Stimulated activated effector memory CD8-positive, alpha-beta T cell treated with anti-CD3 and anti-CD28 coated beads, Interleukin-12 subunit alpha, Interleukin-12 subunit beta, amount 100 ng/mL, for 72 hours (primary cell): ENCODE measurements around the gene ENOPH1.
"Not testable (repeated sequence)": the region's sequence is repeated elsewhere in the genome, so short reads cannot be mapped to it uniquely, and the experiment has no call there.

ENCODE experiments used
- ATAC-seq: fragments of 150-1000 bp; cut with Tn5 transposase; 2 replicates; pipeline ENCODE4 v1.10.0; 2021
- DNase-seq, 2 donors: peaks; one replicate each; pipeline ENCODE4 v3.0.0; 2021 to 2022; ENCODE audit warnings: low spot score in 2 of 2
- H3K27ac Mint-ChIP-seq: one replicate; pipeline ENCODE4 v1.8.0; 2022; ENCODE audit warnings: mild to moderate bottlenecking, mixed read lengths
- H3K36me3 Mint-ChIP-seq: one replicate; pipeline ENCODE4 v1.8.0; 2022; ENCODE audit warnings: mild to moderate bottlenecking, mixed read lengths
- H3K4me1 Mint-ChIP-seq: one replicate; pipeline ENCODE4 v1.8.0; 2022; ENCODE audit warnings: mixed read lengths
- H3K4me3 Mint-ChIP-seq: one replicate; pipeline ENCODE4 v1.8.0; 2022; ENCODE audit warnings: mild to moderate bottlenecking, mixed read lengths
- H3K9me3 Mint-ChIP-seq: one replicate; pipeline ENCODE4 v1.8.0; 2022; ENCODE audit warnings: mixed read lengths

ENOPH1 gene

DNA sequence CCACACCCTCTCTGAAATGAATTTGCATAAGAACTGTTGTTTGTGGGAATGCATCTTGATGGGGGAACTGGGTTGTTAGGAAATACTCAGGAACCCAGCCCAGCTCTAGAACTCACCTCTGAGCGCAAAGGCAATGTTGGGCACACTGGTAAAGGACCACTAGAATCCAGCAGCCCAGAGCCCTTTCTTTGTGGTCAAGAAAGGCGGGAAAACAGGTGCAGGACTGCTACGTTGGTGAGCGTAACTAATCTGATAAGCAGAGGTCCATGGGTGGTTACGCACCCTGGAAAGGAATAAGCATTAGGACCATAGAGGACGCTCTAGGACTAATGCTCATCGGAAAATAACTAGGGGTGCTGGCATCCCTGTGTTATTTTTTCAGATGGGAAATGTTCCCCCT is 45.5 kb downstream of the ENOPH1 start:
- DNase-seq, H3K4me3 Mint-ChIP-seq, H3K4me1 Mint-ChIP-seq, H3K27ac Mint-ChIP-seq, H3K36me3 Mint-ChIP-seq, H3K9me3 Mint-ChIP-seq, ATAC-seq: not testable (repeated sequence)

DNA sequence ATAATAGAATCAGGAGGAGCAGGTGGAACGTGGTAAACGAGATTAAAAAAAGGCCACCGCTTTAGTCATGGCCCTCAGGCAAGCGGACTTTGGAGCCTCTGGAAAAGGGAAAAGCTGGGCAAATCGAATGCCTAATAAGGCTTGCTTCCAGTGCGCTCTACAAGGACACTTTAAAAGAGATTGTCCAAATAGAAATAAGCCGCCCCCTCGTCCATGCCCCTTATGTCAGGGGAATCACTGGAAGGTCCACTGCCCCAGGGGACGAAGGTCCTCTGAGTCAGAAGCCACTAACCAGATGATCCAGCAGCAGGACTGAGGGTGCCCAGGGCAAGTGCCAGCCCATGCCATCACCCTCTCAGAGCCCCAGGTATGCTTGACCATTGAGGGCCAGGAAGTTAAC is 47.1 kb downstream of the ENOPH1 start:
- not testable (repeated sequence) for H3K9me3 Mint-ChIP-seq, DNase-seq, H3K27ac Mint-ChIP-seq, H3K4me1 Mint-ChIP-seq, H3K4me3 Mint-ChIP-seq, ATAC-seq
- H3K36me3 Mint-ChIP-seq, result peaks cover 12% of the 10 kb centered on the region

DNA sequence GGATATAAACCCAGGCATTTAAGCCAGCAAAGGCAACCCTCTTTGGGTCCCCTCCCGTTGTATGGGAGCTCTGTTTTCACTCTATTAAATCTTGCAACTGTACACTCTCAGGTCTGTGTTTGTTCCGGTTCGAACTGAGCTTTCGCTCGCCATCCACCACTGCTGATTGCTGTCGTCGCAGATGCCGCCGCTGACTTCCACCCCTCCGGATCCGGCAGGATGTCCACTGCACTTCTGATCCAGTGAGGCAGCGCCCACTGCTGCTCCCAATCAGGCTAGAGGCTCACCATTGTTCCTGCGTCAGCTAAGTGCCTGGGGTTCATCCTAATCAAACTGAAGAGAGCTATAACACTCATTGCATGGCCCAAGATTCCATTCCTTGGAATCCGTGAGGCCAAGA is 49.2 kb downstream of the ENOPH1 start:
- DNase-seq (no peak), ATAC-seq (no peak)
- H3K9me3 Mint-ChIP-seq, result no peaks in the 10 kb centered on the region
- no peak overlapping the region for H3K4me3 Mint-ChIP-seq
- H3K27ac Mint-ChIP-seq, result no peak overlapping the region
- H3K4me1 Mint-ChIP-seq, result no peaks in the 10 kb centered on the region
- peaks cover 13% of the 10 kb centered on the region for H3K36me3 Mint-ChIP-seq

DNA sequence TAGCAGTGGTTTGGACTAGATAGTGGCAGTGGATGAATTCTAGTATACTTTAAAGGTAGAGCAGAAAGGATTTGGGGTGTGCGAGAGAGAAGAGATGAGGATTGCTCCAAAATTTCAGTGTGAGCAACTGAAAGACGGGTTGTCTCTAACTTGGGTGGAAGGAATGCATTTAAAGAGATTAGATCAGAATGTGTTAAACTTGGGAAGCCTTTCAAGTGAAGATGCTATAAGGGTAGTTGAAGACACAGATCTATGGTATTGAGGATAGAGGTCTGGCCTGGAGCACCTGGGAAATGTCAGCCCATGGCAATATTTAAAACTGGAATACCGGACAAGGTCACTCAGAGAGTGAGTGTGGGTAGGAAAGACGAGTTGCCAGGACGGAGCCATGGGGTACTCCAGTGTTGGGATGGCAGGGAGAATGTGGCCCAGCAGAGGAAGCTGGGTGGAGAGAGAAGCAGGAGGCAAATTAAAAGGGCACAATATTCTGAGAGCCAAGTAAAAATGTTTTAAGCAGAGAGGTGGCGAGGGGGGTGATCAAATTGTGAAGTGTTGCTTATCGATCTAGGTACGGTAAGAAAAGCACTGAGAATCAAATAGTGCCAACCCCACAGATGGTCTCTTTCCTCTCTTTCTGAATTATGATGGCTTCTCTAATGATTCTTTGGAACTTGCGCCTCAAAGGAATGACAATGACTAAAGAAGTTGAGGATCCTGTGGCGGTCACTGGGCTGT is 50.5 kb downstream of the ENOPH1 start:
- Mint-ChIP-seq H3K4me1 (no peaks in the 10 kb centered on the region), H3K9me3 (no peaks in the 10 kb centered on the region), H3K36me3 (peaks cover 20% of the 10 kb centered on the region), H3K27ac (no peak overlapping the region), H3K4me3 (no peak overlapping the region)
- ATAC-seq (no peak), DNase-seq (no peak)

DNA sequence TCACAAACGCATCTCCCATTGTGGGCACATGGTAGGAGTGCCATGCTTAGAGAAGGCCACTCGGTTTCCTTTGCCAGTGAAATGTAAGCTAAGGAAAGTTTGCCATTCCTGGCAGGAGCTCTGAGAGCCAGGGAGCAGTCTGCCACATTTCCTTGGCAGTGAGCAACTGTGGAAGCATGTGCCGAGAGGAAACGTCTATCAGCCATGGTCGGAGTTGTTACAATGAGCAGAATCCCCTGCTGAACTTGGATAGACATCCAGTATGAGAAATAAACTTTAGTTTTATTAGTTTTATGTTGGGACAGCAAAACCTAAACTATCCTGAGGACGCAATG is 51.1 kb downstream of the ENOPH1 start:
- Mint-ChIP-seq H3K4me3 (no peak overlapping the region), H3K27ac (no peak overlapping the region), H3K9me3 (no peaks in the 10 kb centered on the region), H3K36me3 (peaks cover 20% of the 10 kb centered on the region), H3K4me1 (no peaks in the 10 kb centered on the region)
- no peak for ATAC-seq
- no peak for DNase-seq

DNA sequence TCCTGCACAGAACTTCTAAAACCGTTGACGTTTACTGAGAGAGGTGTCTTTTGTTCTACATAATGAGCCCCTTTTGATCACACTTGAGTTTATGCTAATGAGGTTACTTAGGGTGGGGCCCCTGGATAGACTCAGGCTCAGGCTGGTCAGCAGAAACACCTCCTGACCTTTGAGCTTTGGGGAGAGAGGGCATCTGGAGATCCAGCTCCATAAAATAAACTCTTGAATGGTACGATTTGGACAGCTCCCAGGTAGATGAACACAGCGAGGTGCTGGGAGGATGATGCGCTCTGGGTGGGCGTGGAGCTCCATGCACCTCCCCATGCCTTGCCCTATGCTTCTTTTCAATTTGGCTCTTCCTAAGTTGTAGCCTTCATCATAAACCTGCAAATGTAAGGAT is 52.0 kb downstream of the ENOPH1 start:
- no peak for ATAC-seq
- Mint-ChIP-seq H3K9me3 (no peaks in the 10 kb centered on the region), H3K4me1 (no peaks in the 10 kb centered on the region)

DNA sequence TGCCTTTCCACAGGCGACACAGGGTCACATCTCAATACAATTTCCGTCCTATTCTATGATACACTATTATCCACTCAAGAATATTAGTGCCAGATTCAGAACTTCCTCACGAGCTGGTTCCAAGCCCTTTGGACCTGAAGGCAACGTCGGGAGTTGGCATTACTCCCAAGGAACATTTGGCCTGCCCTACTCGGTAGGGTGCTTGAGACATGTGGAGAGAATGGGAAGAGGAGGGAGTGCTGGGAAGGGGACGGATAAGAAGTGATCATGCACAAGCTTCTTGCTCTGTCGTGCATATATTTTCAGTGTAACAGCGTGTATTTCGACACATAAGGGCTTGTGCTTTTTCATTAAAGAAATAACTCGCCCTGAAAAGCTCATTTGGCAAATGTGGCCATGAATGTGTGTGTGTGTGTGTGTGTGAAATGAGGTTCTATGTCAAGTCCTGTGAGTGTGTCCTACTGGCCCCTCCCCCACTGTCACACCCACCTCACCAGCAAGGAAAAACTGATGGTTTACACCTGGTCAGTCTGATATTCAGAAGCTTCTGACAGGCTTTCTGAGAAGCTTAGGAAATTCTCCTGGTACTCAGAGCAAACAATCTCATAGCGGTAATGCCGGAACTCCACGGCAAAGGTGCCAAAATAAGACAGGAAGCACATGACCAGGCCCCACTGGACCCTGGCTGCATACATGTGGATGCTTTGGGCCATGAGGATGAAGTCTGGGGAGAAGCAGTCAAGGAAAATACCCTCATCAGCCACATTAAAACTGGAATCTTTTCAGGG is 54.8 kb downstream of the ENOPH1 start:
- Mint-ChIP-seq H3K9me3 (no peaks in the 10 kb centered on the region), H3K4me1 (no peaks in the 10 kb centered on the region), H3K27ac (no peak overlapping the region), H3K4me3 (no peak overlapping the region), H3K36me3 (peaks cover 15% of the 10 kb centered on the region)
- ATAC-seq (no peak), DNase-seq (no peak)

More for the DNA sequence above, 52.0 kb downstream of the ENOPH1 start:
- Mint-ChIP-seq H3K36me3 (peaks cover 20% of the 10 kb centered on the region), H3K27ac (no peak overlapping the region), H3K4me3 (no peak overlapping the region)
- DNase-seq, result no peak

DNA sequence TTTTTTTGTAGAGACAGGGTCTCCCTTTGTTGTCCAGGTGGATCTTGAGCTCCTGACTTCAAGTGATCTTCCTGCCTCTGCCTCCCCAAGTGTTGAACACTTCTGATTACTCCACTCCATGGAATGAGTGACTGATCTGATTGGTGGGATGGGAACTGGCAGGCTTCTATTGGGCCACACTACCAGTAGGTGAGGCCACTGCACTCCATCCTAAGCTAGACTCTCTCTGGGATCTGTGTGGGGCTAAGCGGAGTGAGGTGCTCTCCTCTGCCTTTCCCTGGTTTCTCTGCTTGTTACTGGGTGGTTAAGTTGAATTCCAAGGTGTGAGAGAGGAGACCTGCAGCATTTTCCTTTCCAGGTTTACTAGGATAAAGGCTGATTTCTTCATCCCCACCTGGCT is 58.7 kb downstream of the ENOPH1 start:
- DNase-seq (no peak), ATAC-seq (no peak)
- H3K4me1 Mint-ChIP-seq, result no peaks in the 10 kb centered on the region
- H3K4me3 Mint-ChIP-seq, result no peak overlapping the region
- H3K27ac Mint-ChIP-seq, result no peak overlapping the region
- H3K9me3 Mint-ChIP-seq, result no peaks in the 10 kb centered on the region
- peaks cover 8% of the 10 kb centered on the region for H3K36me3 Mint-ChIP-seq

DNA sequence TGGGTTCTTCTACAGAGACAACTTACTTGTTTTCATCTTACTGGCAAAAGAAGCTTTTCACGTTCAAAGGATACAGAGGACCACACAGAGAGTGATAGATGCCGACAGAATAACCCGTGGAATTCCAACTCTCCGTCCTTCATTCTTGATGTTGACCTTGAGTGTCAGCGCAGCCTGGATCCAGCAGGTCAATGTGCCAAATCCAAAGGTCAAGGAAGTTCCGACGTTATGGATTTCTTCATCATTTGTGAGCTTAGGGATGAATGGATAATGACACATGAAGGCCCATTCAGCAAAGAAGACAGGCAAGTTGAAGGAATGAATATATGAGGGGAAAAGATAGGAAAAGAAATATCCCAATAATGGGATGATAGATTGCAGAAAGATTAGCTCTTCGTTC is 59.6 kb downstream of the ENOPH1 start:
- H3K4me3 Mint-ChIP-seq, result no peak overlapping the region
- no peaks in the 10 kb centered on the region for H3K9me3 Mint-ChIP-seq
- no peak for DNase-seq
- H3K27ac Mint-ChIP-seq, result no peak overlapping the region
- no peaks in the 10 kb centered on the region for H3K4me1 Mint-ChIP-seq
- H3K36me3 Mint-ChIP-seq, result peaks cover 3% of the 10 kb centered on the region
- ATAC-seq, result no peak

DNA sequence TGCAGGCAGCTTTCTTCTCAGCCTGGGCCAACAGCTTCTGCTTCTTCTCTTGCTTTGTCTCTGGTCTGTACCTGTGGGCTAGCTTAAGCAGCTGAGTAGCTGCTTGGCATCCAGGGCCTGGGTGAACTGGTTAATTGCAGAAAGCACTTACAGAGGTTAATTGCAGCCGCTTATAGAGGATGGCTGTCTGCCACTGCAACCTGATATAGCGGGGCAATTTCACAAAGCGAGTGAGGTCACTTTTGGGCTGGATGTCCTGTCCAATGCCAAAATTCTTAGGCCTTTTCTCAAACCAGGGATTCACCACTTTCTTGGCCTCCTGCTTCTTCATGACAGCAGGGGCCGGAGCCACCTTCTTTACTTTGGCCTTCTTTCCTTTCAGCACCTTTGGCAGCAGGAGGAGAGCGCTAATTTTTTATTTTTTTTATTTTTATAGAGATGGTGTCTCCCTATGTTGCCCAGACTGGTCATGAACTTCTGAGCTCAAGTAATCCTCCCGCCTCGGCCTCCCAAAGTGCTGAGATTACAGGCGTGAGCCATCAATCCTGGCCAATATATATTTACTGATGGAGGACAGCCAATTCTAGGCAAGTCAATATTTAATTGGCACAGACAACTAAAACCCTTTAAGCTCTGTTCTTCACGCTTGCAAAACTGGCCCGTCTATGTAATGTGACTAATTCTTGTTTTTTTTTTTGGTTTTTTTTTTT is 61.0 kb downstream of the ENOPH1 start:
- H3K27ac Mint-ChIP-seq, result no peak overlapping the region
- H3K4me3 Mint-ChIP-seq, result no peak overlapping the region
- DNase-seq (no peak), ATAC-seq (no peak)
- H3K9me3 Mint-ChIP-seq, result no peaks in the 10 kb centered on the region
- no peaks in the 10 kb centered on the region for H3K4me1 Mint-ChIP-seq
- H3K36me3 Mint-ChIP-seq, result no peaks in the 10 kb centered on the region

DNA sequence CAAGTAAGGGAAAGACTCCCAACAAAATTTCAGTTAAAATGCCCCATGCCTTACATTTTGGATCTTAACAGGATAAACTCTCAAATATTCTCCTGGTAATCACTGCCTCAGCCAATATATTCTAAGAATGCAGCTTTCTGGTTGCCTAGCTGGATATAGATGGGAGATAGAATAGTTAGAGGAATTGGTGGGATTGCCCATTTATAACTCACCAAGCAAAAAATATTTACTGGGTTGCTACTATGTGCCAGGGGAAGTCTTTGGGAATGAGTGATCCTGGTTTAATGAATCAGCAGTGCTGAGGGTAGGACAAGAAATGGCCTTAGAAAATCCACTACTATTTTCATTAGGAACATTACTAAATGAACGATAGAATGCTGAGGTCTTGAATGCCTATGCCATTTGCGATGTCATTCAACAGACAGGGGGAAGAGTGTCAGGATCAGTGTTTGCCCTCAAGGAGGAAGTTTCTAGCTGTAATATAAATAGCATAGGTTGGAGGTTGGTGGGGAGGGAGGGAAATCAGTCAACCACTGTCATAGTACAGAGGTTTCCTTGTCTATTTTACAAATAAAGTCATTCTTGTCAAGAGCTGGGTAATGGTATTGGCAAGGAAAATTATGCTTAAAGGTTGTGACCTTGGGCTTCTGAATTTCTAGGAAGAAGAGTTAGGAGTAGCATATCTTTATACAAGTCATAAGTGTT is 63.5 kb downstream of the ENOPH1 start:
- Mint-ChIP-seq H3K9me3 (no peaks in the 10 kb centered on the region), H3K4me1 (no peaks in the 10 kb centered on the region), H3K4me3 (no peak overlapping the region), H3K36me3 (no peaks in the 10 kb centered on the region), H3K27ac (no peak overlapping the region)
- ATAC-seq (no peak), DNase-seq (no peak)

DNA sequence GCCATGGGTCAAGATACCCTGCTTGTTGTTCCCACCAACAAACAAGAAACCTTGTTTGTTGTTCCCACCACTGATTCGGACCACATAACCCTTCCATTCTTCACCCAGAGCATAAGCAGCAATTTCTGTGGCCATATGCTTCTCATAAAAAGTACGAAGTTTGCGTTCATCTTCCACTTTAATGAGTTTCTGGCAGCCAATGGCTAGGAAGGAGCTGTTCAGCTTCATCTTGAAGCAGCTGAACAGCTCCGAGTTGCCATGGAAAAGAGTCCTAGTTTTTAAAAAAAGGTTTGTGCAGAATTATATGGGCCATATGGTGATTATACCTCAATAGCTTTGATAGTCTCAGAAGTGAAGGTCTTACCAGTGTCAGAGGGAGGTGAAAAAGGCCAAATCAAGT is 65.3 kb downstream of the ENOPH1 start:
- no peak overlapping the region for H3K27ac Mint-ChIP-seq
- ATAC-seq, result no peak
- no peak for DNase-seq
- H3K4me3 Mint-ChIP-seq, result no peak overlapping the region
- no peaks in the 10 kb centered on the region for H3K4me1 Mint-ChIP-seq
- H3K36me3 Mint-ChIP-seq, result no peaks in the 10 kb centered on the region
- H3K9me3 Mint-ChIP-seq, result no peaks in the 10 kb centered on the region

DNA sequence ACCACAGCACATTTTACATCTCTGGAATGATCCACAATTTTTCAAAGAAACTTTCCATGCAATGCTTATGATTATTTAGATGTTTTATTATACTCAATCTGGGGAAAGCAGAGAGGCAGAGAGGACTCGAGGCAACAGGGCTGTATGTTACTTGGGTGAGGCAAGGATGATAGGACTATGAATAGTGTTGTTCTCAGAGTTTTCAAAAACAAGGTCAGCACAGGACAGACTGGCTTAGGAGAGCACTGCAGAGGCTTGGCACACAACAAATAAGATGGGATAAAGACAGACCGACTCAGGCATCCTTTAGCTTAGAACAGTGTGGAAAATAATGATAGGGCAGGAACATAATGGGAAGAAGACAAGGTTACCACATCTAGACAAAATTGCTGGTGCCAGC is 66.0 kb downstream of the ENOPH1 start:
- no peaks in the 10 kb centered on the region for H3K9me3 Mint-ChIP-seq
- H3K4me3 Mint-ChIP-seq, result no peak overlapping the region
- H3K36me3 Mint-ChIP-seq, result no peaks in the 10 kb centered on the region
- DNase-seq, result no peak
- no peak for ATAC-seq
- no peaks in the 10 kb centered on the region for H3K4me1 Mint-ChIP-seq
- no peak overlapping the region for H3K27ac Mint-ChIP-seq

DNA sequence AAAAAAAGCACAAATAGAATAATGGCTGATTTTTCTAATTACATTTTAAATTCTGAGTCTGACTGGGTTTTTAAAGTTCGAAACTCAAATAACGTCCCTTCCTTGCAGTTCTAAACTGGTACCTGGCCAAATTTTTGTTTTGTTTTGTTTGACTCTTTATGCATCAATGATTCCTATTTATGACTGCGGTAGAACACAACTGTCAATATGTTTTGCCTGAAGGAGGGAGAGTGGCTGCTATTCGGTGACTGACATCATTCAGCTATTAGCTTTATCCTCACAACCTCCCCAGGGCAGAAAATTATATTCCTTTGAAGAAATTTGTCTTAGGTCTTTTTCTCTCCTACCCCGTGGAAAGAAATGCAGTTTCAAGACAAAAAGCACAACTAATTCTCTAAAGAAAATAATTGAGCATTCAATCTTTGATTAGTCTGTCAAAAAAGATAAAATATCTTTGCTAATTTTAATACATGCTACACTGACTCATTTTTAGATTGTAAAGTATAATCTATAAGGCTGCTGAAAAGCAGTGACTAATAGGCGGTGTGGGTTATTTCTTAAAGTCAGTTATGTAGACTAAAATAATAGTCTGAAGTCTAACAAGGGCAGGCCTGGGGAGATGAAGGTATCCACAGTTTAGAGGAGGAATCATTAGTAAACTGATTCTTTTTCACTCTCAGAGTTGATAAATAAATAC is 69.5 kb downstream of the ENOPH1 start:
- DNase-seq (no peak), ATAC-seq (no peak)
- no peaks in the 10 kb centered on the region for H3K4me1 Mint-ChIP-seq
- no peaks in the 10 kb centered on the region for H3K9me3 Mint-ChIP-seq
- no peak overlapping the region for H3K4me3 Mint-ChIP-seq
- no peaks in the 10 kb centered on the region for H3K36me3 Mint-ChIP-seq
- no peak overlapping the region for H3K27ac Mint-ChIP-seq
